HCT116 (cell line): Measurements from ENCODE around the gene RUNDC3A.

ENCODE experiments used
- POLR2A ChIP-seq: IDR thresholded peaks from 2 replicates; pipeline ENCODE4 v1.7.0; 2011; ENCODE audit warnings: borderline replicate concordance; ENCODE audit not compliant: insufficient read depth, insufficient read length; ENCODE audit errors: extremely low read depth
- TCF7L2 ChIP-seq: IDR thresholded peaks from 2 replicates; pipeline ENCODE4 v1.7.0; 2011; ENCODE audit warnings: borderline replicate concordance, inconsistent platforms; ENCODE audit not compliant: insufficient read depth, insufficient read length; ENCODE audit errors: extremely low read depth

GRCh38 chr17:44348988-44349364 is 40.6 kb downstream of the RUNDC3A start:
- TF ChIP-seq TCF7L2: no peak
- TF ChIP-seq POLR2A: no peak
